ENCODE measurements around the gene RPH3AL. TPM values are rescaled to one million over a fixed set of nuclear protein-coding genes. Genes with fewer than 3 reads are reported as not detected.
"Not testable (repeated sequence)": the region's sequence is repeated elsewhere in the genome, so short reads cannot be mapped to it uniquely, and the experiment has no call there.

RPH3AL gene
- total and polyA plus RNA-seq, 2 experiments from 2014 or later, result 13.8 to 39.0 TPM

- Histone ChIP-seq H3K4me1 (ENCODE audit: low read depth) (no peaks in the 10 kb centered on the region), H3K27ac (no peak overlapping the region), H3K36me3 (no peaks in the 10 kb centered on the region), H3K4me3 (no peak overlapping the region), H3K9me3 (ENCODE audit: low read depth) (no peaks in the 10 kb centered on the region), H3K27me3 (no peaks in the 10 kb centered on the region)
- no peak for DNase-seq (ENCODE audit: low read depth in 1 of 2, low spot score in 1 of 2)
- no peak for TF ChIP-seq CTCF (IDR thresholded peaks at IDR 0.05; ENCODE audit: low read depth, low read length)
These were observed 24.6 kb upstream of the RPH3AL start for GRCh38 chr17:376936-377863.

- Histone ChIP-seq H3K27ac (no peak overlapping the region), H3K36me3 (no peaks in the 10 kb centered on the region), H3K4me3 (no peak overlapping the region), H3K27me3 (no peaks in the 10 kb centered on the region), H3K9me3 (ENCODE audit: low read depth) (no peaks in the 10 kb centered on the region), H3K4me1 (ENCODE audit: low read depth) (no peaks in the 10 kb centered on the region)
- no peak for DNase-seq (ENCODE audit: low read depth in 1 of 2, low spot score in 1 of 2)
- no peak for TF ChIP-seq CTCF (IDR thresholded peaks at IDR 0.05; ENCODE audit: low read depth, low read length)
These were observed 21.1 kb upstream of the RPH3AL start for GRCh38 chr17:373613-374230.

- no peaks in the 10 kb centered on the region for H3K4me1 ChIP-seq (ENCODE audit: low read depth)
- no peak for DNase-seq (ENCODE audit: low read depth in 1 of 2, low spot score in 1 of 2)
- H3K27me3 ChIP-seq, result no peaks in the 10 kb centered on the region
- H3K36me3 ChIP-seq, result no peaks in the 10 kb centered on the region
- no peak overlapping the region for H3K4me3 ChIP-seq
- no peaks in the 10 kb centered on the region for H3K9me3 ChIP-seq (ENCODE audit: low read depth)
- no peak for TF ChIP-seq CTCF (IDR thresholded peaks at IDR 0.05; ENCODE audit: low read depth, low read length)
- H3K27ac ChIP-seq, result no peak overlapping the region
These were observed 19.8 kb upstream of the RPH3AL start for GRCh38 chr17:372157-373152.

- H3K27ac ChIP-seq, result no peak overlapping the region
- no peaks in the 10 kb centered on the region for H3K4me1 ChIP-seq (ENCODE audit: low read depth)
- no peak for DNase-seq (ENCODE audit: low read depth in 1 of 2, low spot score in 1 of 2)
- H3K27me3 ChIP-seq, result no peaks in the 10 kb centered on the region
- no peak overlapping the region for H3K4me3 ChIP-seq
- no peak for TF ChIP-seq CTCF (IDR thresholded peaks at IDR 0.05; ENCODE audit: low read depth, low read length)
- H3K36me3 ChIP-seq, result no peaks in the 10 kb centered on the region
- H3K9me3 ChIP-seq (ENCODE audit: low read depth), result no peaks in the 10 kb centered on the region
These were observed 19.0 kb upstream of the RPH3AL start for GRCh38 chr17:371583-371982.

GRCh38 chr17:367656-368055 is 15.0 kb upstream of the RPH3AL start:
- H3K4me3 ChIP-seq; H3K27ac ChIP-seq; DNase-seq (ENCODE audit: low read depth in 1 of 2, low spot score in 1 of 2); H3K4me1 ChIP-seq (ENCODE audit: low read depth); H3K9me3 ChIP-seq (ENCODE audit: low read depth); H3K36me3 ChIP-seq; H3K27me3 ChIP-seq: not testable (repeated sequence)

DNA sequence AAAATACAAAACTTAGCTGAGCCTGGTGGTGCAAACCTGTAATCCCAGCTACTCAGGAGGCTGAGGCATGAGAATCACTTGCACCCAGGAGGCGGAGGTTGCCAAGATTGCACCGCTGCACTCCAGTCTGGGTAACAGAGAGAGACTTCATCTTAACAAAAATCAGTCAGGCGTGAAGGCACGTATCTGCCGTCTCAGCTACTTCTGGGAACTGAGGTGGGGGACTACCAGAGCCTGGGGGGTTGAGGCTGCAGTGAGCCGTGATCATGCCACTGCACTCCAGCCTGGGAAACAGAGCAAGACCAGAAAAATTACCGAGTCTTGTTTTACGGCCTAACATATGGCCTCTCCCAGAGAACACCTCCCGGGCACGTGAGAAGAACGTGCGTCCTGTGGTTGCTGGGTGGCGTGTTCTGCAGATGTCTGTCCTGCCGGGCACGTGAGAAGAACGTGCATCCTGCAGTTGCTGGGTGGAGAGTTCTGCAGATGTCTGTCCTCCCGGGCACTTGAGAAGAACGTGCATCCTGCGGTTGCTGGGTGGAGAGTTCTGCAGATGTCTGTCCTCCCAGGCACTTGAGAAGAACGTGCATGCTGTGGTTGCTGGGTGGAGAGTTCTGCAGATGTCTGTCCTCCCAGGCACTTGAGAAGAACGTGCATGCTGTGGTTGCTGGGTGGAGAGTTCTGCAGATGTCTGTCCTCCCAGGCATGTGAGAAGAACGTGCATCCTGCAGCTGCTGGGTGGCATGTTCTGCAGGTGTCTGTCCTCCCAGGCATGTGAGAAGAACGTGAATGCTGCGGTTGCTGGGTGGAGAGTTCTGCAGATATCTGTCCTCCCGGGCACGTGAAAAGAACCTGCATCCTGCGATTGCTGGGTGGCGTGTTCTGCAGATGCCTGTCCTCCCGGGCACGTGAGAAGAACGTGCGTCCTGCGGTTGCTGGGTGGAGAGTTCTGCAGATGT is 14.3 kb upstream of the RPH3AL start:
- not testable (repeated sequence) for DNase-seq (ENCODE audit: low read depth in 1 of 2, low spot score in 1 of 2); H3K9me3 ChIP-seq (ENCODE audit: low read depth); H3K27ac ChIP-seq; H3K36me3 ChIP-seq; H3K4me3 ChIP-seq; H3K4me1 ChIP-seq (ENCODE audit: low read depth); H3K27me3 ChIP-seq
